HG02973 (cell line): ENCODE measurements around the gene USP3.

ENCODE experiments used
- ATAC-seq: cut with Tn5 transposase; IDR thresholded peaks from one replicate; pipeline ENCODE4 v1.9.1; 2021; ENCODE audit warnings: moderate library complexity; ENCODE audit not compliant: unreplicated experiment

Gene USP3

GRCh38 chr15:63495780-63496488 lies 8.5 kb upstream of the USP3 start:
- no peak for ATAC-seq

DNA sequence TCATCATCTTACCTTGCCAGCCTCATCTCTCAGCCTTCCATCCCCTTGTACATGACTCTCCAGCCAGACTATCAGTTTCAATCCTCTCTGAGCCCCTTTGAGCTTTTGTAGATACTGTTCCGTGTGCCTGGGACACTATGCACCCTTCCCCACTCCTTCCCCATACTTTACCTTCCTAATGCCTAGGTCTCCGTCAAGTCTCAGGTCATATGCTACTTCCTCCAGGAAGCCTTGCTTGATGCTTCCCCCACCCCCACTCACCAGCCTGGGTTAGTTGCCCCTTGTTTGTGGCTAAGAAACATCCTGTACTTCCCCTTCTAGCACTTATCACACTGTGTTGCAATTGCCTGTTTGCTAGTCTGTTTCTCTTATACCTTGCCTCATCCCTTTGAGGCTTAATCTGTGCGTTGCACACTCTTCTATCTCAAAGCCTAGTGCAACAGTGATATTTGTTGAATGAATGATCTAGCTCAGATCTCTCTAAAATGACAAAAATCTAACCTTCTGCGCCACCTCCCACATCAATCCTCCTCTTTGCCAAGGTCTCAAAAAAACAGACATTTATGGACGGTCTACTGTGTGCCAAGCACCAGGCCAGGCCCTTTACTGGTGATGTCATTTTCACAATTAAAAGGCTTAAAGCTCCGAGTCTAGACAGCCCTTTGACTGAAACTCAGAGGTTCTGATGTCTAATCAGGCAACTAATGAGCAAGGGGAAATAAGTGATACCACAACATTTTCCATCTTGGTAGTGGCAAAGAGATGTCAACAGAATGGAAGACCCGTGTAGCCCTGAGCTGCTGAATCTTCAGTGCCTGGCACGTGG lies 6.5 kb upstream of the USP3 start:
- no peak for ATAC-seq

DNA sequence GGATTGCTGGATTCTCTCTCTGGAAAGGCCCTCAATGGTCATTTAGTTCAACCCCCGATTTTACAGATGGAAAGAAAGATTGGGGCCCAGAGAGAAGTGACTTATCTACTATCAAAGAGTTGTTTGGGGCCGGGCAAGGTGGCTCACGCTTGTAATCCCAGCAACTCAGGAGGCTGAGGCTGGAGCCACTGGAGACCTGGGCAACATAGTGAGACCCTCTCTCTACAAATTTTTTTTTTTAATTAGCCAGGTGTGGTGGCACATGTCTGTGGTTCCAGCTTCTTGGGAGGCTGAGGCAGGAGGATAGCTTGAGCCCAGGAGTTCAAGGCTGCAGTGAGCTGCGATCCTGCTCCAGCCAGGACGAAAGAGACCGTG lies 5.2 kb upstream of the USP3 start:
- no peak for ATAC-seq

DNA sequence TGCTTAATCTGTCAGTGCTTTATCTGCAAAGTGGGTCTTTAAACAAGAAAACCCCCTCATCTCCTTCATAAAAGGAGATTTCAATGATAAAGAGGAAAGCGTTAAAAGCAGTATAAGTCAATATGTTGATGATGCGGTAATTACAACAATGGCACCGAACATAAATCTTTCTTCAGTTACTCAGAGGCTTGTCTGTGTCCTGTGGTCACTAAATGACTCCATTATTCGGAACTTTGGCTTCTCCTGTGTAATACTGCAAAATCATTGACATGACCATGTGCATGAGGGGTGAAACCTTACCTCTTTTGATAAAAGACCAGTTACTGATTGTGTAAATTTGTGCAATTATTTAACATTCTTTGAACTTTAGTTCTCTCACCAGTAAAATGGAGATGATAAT lies 4.8 kb upstream of the USP3 start:
- ATAC-seq: no peak

DNA sequence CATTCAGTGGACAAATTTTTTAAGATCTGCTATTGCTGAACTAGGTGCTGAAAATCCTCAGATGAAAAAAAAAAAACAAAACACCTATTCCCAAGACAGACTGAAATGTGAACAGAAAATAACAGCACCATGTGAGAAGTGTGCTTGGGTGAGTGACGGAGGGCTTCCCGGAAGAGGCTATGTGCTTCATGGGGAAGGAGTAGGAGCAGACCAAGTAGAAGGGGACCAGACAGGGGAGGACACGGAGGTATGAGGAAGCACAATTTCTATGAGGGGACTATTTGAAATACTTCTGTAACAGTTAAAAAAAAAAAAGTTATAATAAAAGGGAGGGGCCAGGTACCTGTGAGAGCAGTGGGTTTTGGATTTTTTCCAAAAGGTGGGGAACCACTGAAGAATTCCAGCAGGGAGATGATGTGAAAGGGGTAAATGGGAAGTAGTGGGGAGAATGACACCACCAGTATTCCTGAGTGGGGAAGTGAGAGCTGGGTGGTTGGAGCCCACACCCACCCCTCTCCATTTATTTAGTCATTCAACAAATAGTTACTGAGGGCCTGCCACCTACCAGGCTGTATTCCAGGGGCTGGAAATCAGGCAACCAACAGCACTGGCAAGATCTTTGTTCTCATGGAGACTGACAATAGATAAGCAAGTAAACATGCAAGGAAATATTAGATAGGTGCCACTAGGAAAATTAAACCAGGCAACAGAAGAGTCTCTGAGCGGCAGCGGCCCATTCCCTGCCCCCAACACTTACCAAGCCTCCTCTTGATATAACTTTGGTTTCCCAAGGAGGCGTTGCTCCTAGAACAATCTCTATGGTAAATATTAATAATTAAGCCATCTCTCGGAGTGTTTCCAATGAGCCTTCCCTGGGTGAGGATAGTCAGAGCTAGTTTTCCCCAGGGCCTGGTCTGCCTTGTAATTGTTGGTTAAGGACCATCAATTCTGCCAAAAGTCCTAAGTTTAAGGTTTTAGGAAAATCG lies 3.8 kb upstream of the USP3 start:
- no peak for ATAC-seq

- ATAC-seq: no peak
Observed at GRCh38 chr15:63501256-63502089, 2.9 kb upstream of the USP3 start.

DNA sequence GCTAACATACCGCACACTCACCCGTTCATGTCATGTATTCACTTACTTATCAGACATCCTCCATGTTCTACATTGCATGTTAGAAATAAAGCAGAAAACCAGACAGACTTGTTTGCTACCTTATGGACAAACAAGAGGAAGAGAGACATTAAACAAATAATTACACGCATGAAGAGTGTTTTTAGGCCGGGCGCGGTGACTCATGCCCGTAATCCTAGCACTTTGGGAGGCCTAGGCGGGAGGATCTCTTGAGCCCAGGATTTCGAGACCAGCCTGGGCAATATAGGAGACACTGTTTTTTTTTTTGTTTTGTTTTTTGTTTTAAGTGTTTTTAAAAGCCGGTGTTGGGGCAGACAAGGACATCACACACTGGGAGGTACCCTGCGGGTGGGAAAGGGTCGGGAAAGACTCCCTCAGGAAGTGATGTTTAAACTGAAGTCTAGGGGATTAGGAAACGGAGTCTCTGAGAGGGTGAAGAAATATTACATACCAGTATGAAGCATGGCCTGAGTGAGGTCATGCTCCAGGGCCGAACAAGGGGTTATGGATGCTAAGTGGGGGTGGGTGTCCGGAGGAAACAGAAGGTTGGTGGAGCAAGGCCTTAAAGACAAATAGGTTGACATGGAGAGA lies 2.1 kb upstream of the USP3 start:
- ATAC-seq: no peak

DNA sequence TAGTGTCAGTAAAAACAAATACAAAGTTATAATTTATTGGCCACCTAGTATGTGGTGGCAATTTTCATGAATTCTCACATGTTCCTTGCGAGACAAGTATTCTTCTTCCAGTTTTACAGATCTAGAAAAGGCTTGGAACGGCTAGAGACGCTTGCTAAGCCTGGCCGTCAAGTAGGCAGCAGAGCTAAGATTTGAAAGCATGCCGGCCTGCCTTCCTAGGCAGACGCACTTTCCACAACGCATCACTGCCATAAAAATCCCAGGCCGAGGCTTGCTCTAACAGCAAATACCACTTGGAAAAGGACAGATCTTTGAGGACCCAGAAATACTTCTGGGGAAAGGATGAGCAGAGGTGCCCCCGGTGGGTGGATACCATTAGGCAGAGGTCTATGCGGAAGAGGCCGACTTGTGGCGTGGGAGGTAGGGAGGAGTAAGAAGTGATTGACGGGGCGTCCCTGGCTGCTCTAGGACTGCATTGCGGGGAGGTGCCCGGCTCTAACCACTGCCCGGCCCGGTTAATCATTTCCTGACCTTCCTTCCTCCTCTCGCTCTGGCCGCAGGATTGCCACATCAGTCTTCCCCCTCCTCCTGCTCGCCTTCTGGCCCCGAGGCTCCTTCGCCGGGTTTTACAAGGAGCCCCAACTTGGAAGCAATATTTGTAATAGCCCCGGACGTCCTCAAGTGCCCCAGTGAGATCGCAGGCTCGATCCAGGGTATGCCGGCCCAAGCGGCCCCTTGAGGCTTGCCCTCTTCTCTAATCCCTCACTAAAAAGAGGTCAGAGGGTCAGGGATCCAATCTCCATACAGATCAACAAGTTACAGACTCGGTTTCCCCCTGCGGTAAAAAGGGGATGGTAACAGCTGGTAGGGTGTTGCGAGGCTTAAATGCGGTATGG lies 1.3 kb upstream of the USP3 start:
- ATAC-seq: peak; percentile 51

DNA sequence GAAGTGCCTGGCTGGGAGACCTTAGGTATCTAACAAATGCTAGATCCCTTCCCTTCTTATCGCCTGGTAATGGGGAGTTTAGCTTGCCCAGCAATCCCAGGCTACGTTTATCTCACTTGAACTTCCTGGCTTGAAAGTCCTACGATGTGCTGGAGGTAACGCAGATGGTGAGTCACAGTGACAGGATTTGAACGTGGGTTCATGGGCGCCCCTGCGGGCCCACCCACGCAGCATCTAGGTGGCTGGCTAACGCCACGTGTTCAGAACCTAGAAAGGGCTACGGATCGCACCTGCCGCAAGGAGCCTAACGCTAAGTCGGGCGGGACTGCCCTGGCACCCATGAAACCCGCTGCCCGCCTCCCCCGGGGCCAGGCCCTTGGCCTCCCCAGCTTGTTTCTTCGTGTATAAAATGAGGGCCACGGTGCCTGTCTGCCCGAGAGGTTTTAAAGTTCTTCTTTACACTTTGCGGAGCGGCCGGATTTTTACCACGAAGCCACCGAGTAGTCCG lies 600 bp upstream of the USP3 start:
- peak; percentile 21 for ATAC-seq

DNA sequence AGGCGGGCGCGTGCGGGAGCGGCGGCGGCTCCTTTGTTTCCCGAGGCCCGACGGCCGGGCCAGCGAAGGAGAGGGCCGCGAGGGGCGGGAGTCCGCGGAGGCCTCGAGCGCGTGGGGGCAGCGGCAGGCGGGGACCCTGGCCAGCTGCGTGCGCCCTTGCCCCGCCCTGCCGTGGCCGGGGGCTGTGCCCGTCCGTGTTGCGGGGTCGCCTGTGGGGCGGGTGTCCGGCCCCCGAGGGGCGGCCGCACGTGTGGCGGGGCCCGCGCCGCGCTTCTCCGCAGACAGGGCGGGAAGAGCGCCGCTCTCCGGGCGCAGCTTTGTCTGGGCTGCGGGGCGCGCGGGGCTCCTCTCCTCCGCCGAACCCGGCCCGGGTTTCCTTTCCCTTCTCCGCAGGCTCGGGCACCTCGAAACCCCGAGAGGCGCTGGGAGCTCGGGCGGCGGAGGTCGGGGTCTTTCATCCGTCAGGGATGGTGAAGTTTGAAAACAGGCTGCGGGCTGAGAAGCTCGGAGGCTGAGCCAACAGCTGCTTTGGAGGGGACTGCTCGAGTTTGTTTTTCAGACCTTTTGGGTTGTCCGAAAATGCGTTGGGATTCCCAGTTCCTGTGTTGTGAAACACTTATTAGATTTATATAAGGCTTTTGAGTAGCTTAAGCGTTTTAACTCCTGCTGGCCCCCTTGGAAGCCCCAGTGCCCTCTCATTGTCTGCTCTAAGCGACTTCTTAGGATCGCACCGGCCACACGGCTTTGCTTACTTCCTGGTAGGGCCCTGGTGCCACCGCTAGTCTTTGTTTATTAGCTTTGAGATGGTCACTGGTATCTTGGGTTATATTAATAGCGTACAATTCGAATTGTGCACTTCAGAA lies 817 bp downstream of the USP3 start:
- peak; percentile 6 for ATAC-seq

DNA sequence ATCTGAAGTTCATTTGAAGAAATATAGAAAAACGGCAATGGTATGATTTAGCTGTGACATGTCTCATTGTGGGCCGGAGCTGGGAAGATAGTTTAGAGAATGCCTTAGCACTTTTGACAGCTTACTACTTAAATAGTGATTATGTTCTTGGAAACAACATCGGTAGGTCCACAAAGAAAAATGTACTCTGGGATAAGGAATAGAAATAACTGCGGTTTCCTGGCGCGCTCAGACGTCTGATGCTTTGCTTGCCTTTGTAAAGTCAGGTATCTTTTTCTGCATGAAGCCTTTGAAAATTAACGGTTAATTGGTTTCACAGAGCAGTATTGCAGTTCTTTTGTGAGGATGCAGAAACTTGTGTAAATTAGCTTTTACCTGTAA lies 1.4 kb downstream of the USP3 start:
- no peak for ATAC-seq

DNA sequence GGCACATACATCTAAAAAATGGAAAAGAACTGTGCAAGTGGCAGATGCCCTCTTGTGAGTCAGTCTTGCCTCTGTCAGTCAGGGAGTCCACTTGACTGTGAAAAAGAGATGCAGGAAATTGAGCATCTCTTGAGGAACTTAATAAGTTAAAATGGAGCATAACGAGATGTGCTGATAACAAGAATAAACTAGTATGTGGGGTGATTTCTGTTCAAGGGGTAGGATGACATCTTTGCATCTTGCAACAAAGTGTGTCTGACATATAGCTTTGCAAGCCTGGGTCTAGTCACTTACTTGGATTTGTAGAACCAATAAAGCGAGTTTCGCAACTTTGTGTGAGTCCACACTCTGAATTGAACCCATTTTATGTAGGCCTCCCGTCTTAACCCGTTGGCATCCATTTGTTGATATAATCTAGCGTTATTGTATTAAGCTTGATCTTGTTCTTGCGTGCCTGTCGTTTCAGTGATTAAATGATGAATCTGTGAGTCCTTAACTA lies 2.2 kb downstream of the USP3 start:
- no peak for ATAC-seq

DNA sequence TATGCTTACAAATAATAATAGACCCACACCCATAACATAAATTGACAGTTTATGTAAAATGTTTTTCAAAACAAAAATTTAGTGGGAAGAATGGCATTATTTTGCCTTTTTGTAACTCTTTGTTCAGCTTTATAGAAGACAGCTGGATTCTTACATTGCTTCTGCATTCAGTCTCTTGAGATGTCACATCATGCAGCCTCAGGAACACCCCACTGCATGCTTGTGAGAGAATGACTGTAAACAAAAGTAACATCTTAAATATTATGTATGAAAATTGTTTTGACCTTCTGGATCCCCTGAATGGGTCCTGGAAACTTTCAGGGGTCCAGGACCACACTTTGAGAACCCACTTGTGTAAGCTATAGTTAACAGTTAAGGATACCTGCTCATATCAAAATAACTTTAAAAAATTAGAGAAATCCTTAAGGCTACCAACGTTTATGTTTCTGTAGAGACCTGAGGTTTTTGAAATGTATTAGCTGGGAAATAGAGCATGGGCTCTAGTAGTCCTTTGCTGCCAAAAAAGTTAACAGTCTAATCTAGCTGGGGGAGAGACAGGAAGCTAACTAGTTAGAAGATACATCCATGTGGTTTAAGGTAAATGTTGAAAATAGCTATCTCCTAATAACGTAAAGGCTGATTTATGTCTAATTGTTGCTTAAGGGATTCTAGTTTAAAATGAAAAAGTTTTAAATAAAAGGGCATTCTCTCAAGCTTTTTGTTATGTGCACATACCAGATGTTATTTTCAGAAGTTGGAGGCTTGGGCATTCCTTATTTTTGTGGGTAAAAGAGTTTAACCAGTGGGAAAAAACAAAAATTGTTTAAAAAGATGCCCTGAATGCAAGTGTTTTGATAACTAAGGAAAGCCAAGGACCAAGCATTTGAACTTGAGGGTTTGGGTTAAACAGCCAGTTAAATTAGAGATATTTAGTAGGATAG lies 3.8 kb downstream of the USP3 start:
- no peak for ATAC-seq

GRCh38 chr15:63509056-63509954 lies 4.9 kb downstream of the USP3 start:
- no peak for ATAC-seq
